ENCODE results near the gene INPP5A.

Gene INPP5A

GRCh38 chr10:132596742-132597279, 59.2 kb downstream of the INPP5A start:
- H3K27ac ChIP-seq = no peak overlapping the region
- TF ChIP-seq, protein P1, sequence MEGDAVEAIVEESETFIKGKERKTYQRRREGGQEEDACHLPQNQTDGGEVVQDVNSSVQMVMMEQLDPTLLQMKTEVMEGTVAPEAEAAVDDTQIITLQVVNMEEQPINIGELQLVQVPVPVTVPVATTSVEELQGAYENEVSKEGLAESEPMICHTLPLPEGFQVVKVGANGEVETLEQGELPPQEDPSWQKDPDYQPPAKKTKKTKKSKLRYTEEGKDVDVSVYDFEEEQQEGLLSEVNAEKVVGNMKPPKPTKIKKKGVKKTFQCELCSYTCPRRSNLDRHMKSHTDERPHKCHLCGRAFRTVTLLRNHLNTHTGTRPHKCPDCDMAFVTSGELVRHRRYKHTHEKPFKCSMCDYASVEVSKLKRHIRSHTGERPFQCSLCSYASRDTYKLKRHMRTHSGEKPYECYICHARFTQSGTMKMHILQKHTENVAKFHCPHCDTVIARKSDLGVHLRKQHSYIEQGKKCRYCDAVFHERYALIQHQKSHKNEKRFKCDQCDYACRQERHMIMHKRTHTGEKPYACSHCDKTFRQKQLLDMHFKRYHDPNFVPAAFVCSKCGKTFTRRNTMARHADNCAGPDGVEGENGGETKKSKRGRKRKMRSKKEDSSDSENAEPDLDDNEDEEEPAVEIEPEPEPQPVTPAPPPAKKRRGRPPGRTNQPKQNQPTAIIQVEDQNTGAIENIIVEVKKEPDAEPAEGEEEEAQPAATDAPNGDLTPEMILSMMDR (conservative IDR thresholded peaks at IDR 0.05) = no peak

GRCh38 chr10:132597654-132598053, 60.1 kb downstream of the INPP5A start:
- no peak overlapping the region for H3K27ac ChIP-seq
- TF ChIP-seq, protein P1 (conservative IDR thresholded peaks at IDR 0.05) = no peak

- peak overlapping the region; percentile 36; the same call in 1 of the 2 replicates for H3K27ac ChIP-seq
Observed at GRCh38 chr10:132599023-132599618, 61.5 kb downstream of the INPP5A start.

DNA sequence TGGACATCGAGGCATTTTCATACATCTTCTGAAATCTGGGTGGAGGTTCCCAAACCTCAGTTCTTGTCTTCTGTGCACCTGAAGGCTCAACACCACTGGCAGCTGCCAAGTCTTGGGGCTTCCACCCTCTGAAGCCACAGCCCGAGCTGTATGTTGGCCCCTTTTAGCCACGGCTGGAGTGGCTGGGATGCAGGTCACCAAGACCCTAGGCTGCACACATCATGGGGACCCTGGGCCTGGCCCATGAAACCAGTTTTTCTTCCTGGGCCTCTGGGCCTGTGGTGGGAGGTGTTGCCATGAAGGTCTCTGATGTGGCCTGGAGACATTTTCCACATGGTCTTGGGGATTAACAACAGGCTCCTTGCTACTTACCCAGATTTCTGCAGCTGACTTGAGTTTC, 62.1 kb downstream of the INPP5A start:
- TF ChIP-seq, protein P1 (conservative IDR thresholded peaks at IDR 0.05) = no peak

GRCh38 chr10:132600416-132600815, 62.8 kb downstream of the INPP5A start:
- TF ChIP-seq, protein P1 (conservative IDR thresholded peaks at IDR 0.05) = no peak
- no peak overlapping the region for H3K27ac ChIP-seq

More for the DNA sequence above, 62.1 kb downstream of the INPP5A start:
- peak overlapping the region; percentile 14; the same call in 1 of the 2 replicates for H3K27ac ChIP-seq

DNA sequence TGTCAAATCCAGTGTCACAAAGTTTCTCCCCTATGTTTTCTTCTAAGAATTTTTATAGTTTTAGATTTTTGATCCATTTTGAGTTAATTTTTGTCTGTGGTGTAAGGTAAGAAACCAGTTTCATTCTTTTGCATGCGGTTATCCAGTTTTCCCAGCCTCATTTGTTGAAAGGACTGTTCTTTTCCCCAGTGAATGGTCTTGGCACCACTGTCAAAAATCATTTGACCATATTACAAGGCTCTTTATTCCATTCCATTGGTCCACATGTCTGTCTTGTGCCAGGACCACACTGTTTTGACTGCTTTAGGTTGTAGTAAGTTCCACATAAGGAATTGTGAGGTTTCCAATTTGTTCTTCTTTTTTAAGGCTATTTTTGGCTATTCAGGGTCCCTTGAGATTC, 64.0 kb downstream of the INPP5A start:
- TF ChIP-seq, protein P1 (conservative IDR thresholded peaks at IDR 0.05) = no peak
- H3K27ac ChIP-seq = no peak overlapping the region

DNA sequence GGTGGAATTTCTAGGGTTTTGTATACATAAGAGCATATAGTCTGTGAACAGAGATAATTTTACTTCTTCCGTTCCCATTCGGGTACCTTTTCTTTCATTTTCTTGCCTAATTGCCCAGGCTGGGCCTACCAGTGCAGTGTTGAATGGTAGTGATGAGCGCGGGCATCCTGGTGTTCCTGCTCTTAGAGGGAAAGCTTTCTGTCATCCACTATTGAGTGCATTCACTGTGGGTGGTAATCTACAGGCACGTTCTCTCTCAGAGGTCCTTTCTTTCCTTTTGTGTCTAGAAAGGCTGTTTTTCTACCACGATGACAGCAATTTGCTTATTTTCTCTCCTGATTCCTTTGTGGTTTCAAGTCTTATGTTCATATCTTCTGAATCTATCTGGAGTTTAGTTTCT, 65.0 kb downstream of the INPP5A start:
- TF ChIP-seq, protein P1 (conservative IDR thresholded peaks at IDR 0.05) = no peak
- no peak overlapping the region for H3K27ac ChIP-seq

DNA sequence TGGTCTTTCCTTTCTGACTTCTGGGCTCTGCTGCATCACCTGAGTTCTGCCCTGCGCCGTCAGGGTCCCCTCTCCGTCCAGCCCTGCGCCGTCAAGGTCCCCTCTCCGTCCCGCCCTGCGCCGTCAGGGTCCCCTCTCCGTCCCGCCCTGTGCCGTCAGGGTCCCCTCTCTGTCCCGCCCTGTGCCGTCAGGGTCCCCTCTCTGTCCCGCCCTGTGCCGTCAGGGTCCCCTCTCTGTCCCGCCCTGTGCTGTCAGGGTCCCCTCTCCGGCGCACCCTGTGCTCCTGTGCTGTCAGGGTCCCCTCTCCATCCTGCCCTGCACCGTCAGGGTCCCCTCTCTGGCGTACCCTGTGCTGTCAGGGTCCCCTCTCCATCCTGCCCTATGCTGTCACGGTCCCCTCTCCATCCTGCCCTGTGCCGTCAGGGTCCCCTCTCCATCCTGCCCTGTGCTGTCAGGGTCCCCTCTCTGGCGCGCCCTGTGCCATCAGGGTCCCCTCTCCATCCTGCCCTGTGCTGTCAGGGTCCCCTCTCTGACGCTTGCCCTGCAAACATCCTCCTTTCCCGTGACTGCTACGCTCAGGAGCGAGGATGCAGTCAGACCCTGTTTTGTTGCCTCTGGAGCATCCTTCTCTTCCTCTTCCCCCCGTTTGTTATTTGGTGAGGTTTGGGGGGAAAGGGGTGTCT, 66.4 kb downstream of the INPP5A start:
- H3K27ac ChIP-seq = no peak overlapping the region
- TF ChIP-seq, protein P1 (conservative IDR thresholded peaks at IDR 0.05) = no peak

Measured in VCaP (cell line).